Measurements from ENCODE around the gene ACBD7. TPM values are rescaled to one million over a fixed set of nuclear protein-coding genes. Genes with fewer than 3 reads are reported as not detected.
A peak's percentile ranks its signal among the peaks of the same experiment; 100 is the strongest.

Gene ACBD7
- total RNA-seq, 1 experiment from 2014 or later: 0.63 TPM

- BruUV-seq (replicated peaks): no TSS peak
- intact Hi-C loops (cut with micrococcal nuclease): no loop called here
- peaks cover 7% of the 10 kb centered on the region for H3K9me3 Mint-ChIP-seq (ENCODE audit: unreplicated experiment)
- H3K36me3 Mint-ChIP-seq (ENCODE audit: insufficient read depth, unreplicated experiment): no peaks in the 10 kb centered on the region
- ChIA-PET CTCF (interaction anchor here (0.6 kb wide), 1 partner anchor 1023 kb away, joined by 3 read pairs; no protein-coding TSS in a partner anchor), POLR2A (no interaction called here)
- no peak overlapping the region for H3K27ac Mint-ChIP-seq (ENCODE audit: low read depth, unreplicated experiment)
- no peaks in the 10 kb centered on the region for H3K4me1 Mint-ChIP-seq (ENCODE audit: insufficient read depth, unreplicated experiment)
- H3K4me3 Mint-ChIP-seq (ENCODE audit: unreplicated experiment): no peak overlapping the region
- no peak for TF ChIP-seq CTCF (IDR thresholded peaks at IDR 0.05; ENCODE audit: unreplicated experiment)
- DNase-seq (ENCODE audit: unreplicated experiment): no peak
- H3K27me3 Mint-ChIP-seq (ENCODE audit: insufficient read depth, unreplicated experiment): no peaks in the 10 kb centered on the region
Observed at GRCh38 chr10:15075421-15075820, 13.2 kb downstream of the ACBD7 start.

GRCh38 chr10:15072358-15072757 lies 16.2 kb downstream of the ACBD7 start:
- CTCF ChIA-PET: interaction anchor here (0.6 kb wide), 2 partner anchors 120 to 438 kb away, joined by 3 read pairs; no protein-coding TSS in a partner anchor
- Mint-ChIP-seq H3K9me3 (ENCODE audit: unreplicated experiment) (peaks cover 7% of the 10 kb centered on the region), H3K4me3 (ENCODE audit: unreplicated experiment) (no peak overlapping the region), H3K36me3 (ENCODE audit: insufficient read depth, unreplicated experiment) (no peaks in the 10 kb centered on the region), H3K27me3 (ENCODE audit: insufficient read depth, unreplicated experiment) (no peaks in the 10 kb centered on the region), H3K4me1 (ENCODE audit: insufficient read depth, unreplicated experiment) (no peaks in the 10 kb centered on the region), H3K27ac (ENCODE audit: low read depth, unreplicated experiment) (no peak overlapping the region)
- DNase-seq (ENCODE audit: unreplicated experiment): no peak
- BruUV-seq (replicated peaks): no TSS peak
- no peak for TF ChIP-seq CTCF (IDR thresholded peaks at IDR 0.05; ENCODE audit: unreplicated experiment)
- POLR2A ChIA-PET: interaction anchor here (0.9 to 1.6 kb wide), 2 partner anchors 10 to 11 kb away, joined by 3 to 5 read pairs; no protein-coding TSS in a partner anchor
- intact Hi-C loops (cut with micrococcal nuclease): no loop called here

GRCh38 chr10:15069230-15069629 lies 19.3 kb downstream of the ACBD7 start:
- H3K4me1 Mint-ChIP-seq (ENCODE audit: insufficient read depth, unreplicated experiment): no peaks in the 10 kb centered on the region
- no peak overlapping the region for H3K27ac Mint-ChIP-seq (ENCODE audit: low read depth, unreplicated experiment)
- H3K27me3 Mint-ChIP-seq (ENCODE audit: insufficient read depth, unreplicated experiment): no peaks in the 10 kb centered on the region
- DNase-seq (ENCODE audit: unreplicated experiment): no peak
- POLR2A ChIA-PET: interaction anchor here (0.6 to 1.6 kb wide), 2 partner anchors 14 to 24 kb away, joined by 3 to 4 read pairs; no protein-coding TSS in a partner anchor
- H3K4me3 Mint-ChIP-seq (ENCODE audit: unreplicated experiment): no peak overlapping the region
- no peaks in the 10 kb centered on the region for H3K36me3 Mint-ChIP-seq (ENCODE audit: insufficient read depth, unreplicated experiment)
- intact Hi-C loops (cut with micrococcal nuclease): no loop called here
- peaks cover 7% of the 10 kb centered on the region for H3K9me3 Mint-ChIP-seq (ENCODE audit: unreplicated experiment)
- TF ChIP-seq CTCF (IDR thresholded peaks at IDR 0.05; ENCODE audit: unreplicated experiment): no peak
- CTCF ChIA-PET: interaction anchor here (0.6 kb wide), 1 partner anchor 561 kb away, joined by 3 read pairs; no protein-coding TSS in a partner anchor
- no TSS peak for BruUV-seq (replicated peaks)

- intact Hi-C loops (cut with micrococcal nuclease): no loop called here
- POLR2A ChIA-PET: interaction anchor here (1.6 kb wide), 1 partner anchor 15 kb away, joined by 4 read pairs; no protein-coding TSS in a partner anchor
- no peaks in the 10 kb centered on the region for H3K36me3 Mint-ChIP-seq (ENCODE audit: insufficient read depth, unreplicated experiment)
- no peak overlapping the region for H3K4me3 Mint-ChIP-seq (ENCODE audit: unreplicated experiment)
- peaks cover 7% of the 10 kb centered on the region for H3K9me3 Mint-ChIP-seq (ENCODE audit: unreplicated experiment)
- H3K27ac Mint-ChIP-seq (ENCODE audit: low read depth, unreplicated experiment): no peak overlapping the region
- BruUV-seq (replicated peaks): no TSS peak
- DNase-seq (ENCODE audit: unreplicated experiment): peak; percentile 75
- CTCF ChIA-PET: interaction anchor here (0.6 kb wide), 2 partner anchors 561 to 1904 kb away, joined by 3 read pairs; no protein-coding TSS in a partner anchor
- no peaks in the 10 kb centered on the region for H3K27me3 Mint-ChIP-seq (ENCODE audit: insufficient read depth, unreplicated experiment)
- TF ChIP-seq CTCF (IDR thresholded peaks at IDR 0.05; ENCODE audit: unreplicated experiment): no peak
- no peaks in the 10 kb centered on the region for H3K4me1 Mint-ChIP-seq (ENCODE audit: insufficient read depth, unreplicated experiment)
Observed at GRCh38 chr10:15068802-15069201, 19.8 kb downstream of the ACBD7 start.
